Fibroblast of lung (primary cell): ENCODE data around the gene OR52M1. TPM values are rescaled to one million over a fixed set of nuclear protein-coding genes. Genes with fewer than 3 reads are reported as not detected.

Source experiments
- DNase-seq, 2 donors: peaks; one replicate each; pipeline versions ENCODE4 v3.0.0 to v3.0.0-alpha.2; 2010; ENCODE audit warnings: low read depth in 2 of 2
- H2AFZ ChIP-seq: 2 replicates; pipeline ENCODE4 v1.5.1; 2012; ENCODE audit warnings: low read length, control low read depth, inconsistent platforms
- H3K27ac ChIP-seq: 2 replicates; pipeline ENCODE4 v1.5.1; 2011; ENCODE audit warnings: low read length, control low read depth; ENCODE audit not compliant: insufficient read depth
- H3K27me3 ChIP-seq: 2 replicates; pipeline ENCODE4 v1.5.1; 2011; ENCODE audit warnings: mild to moderate bottlenecking, low read length; ENCODE audit not compliant: control insufficient read depth, insufficient read depth
- H3K36me3 ChIP-seq: 2 replicates; pipeline ENCODE4 v1.5.1; 2011; ENCODE audit warnings: low read length; ENCODE audit not compliant: control insufficient read depth, insufficient read depth
- H3K4me1 ChIP-seq: 2 replicates; pipeline ENCODE4 v1.5.1; 2011; ENCODE audit warnings: low read length; ENCODE audit not compliant: control insufficient read depth, insufficient read depth; ENCODE audit errors: extremely low read depth
- H3K4me2 ChIP-seq: 2 replicates; pipeline ENCODE4 v1.5.1; 2011; ENCODE audit warnings: low read length, control low read depth; ENCODE audit not compliant: insufficient read depth; ENCODE audit errors: extremely low read depth
- H3K4me3 ChIP-seq, 4 experiments: fragments of 200-600 bp in 1 of 4; sonication (generic) in 1 of 4; replicated peaks in 1 of 4; 2 replicates each; pipeline ENCODE4 v1.5.1; 2011 to 2016; ENCODE audit warnings: low read length in 4 of 4, low read depth in 3 of 4, mild to moderate bottlenecking in 3 of 4, control low read depth in 2 of 4, inconsistent platforms in 1 of 4, mixed read lengths in 1 of 4; ENCODE audit not compliant: insufficient read depth in 1 of 4; ENCODE audit errors: control extremely low read depth in 1 of 4
- H3K79me2 ChIP-seq: 2 replicates; pipeline ENCODE4 v1.5.1; 2012; ENCODE audit warnings: mild to moderate bottlenecking, low read length, inconsistent platforms; ENCODE audit not compliant: control insufficient read depth, insufficient read depth
- H3K9ac ChIP-seq: 2 replicates; pipeline ENCODE4 v1.5.1; 2011; ENCODE audit warnings: mild to moderate bottlenecking, low read length, control low read depth; ENCODE audit not compliant: insufficient read depth
- H3K9me3 ChIP-seq: 2 replicates; pipeline ENCODE4 v1.5.1; 2012; ENCODE audit warnings: low read depth, low read length; ENCODE audit not compliant: control insufficient read depth, insufficient read depth
- H4K20me1 ChIP-seq: 2 replicates; pipeline ENCODE4 v1.5.1; 2011; ENCODE audit warnings: low read length; ENCODE audit not compliant: control insufficient read depth, insufficient read depth; ENCODE audit errors: extremely low read depth
- CTCF ChIP-seq, 2 donors: IDR thresholded peaks in 1 of 2; conservative IDR thresholded peaks in 1 of 2; 1 replicate in 1 of 2; 2 replicates in 1 of 2; pipeline ENCODE4 v1.5.1; 2011 to 2012; ENCODE audit warnings: low read length in 2 of 2, control low read depth in 1 of 2, inconsistent platforms in 1 of 2, low read depth in 1 of 2, mild to moderate bottlenecking in 1 of 2
- EZH2 ChIP-seq: IDR thresholded peaks from 2 replicates; pipeline ENCODE4 v1.5.1; 2012; ENCODE audit warnings: low read length, control low read depth, mild to moderate bottlenecking; ENCODE audit errors: missing control alignments
- polyA plus RNA-seq, 2 donors: library from polyadenylated mRNA; depleted of rRNA in 1 of 2; stranded (reverse) in 1 of 2; unstranded in 1 of 2; fragments of >200 nt; gene quantifications; 2 replicates each; pipeline ENCODE4 v1.2.1, GENCODE V29; 2011 to 2012; ENCODE audit warnings: missing spikeins in 1 of 2
- total RNA-seq: library from RNA; depleted of rRNA; stranded (reverse); fragments of >200 nt; gene quantifications from 2 replicates; pipeline ENCODE4 v1.2.1, GENCODE V29; 2014

OR52M1 gene
- total and polyA plus RNA-seq, 2 donors (not counting 1 experiment from before 2014, with no cell fraction given) = not detected

GRCh38 chr11:4569075-4569474 lies 24.1 kb downstream of the OR52M1 start:
- Histone ChIP-seq H3K9ac (no peak overlapping the region), H2AFZ (no peak overlapping the region), H3K36me3 (no peaks in the 10 kb centered on the region), H3K4me2 (no peak overlapping the region), H3K79me2 (no peaks in the 10 kb centered on the region), H3K27me3 (no peaks in the 10 kb centered on the region), H3K4me1 (no peaks in the 10 kb centered on the region), H3K4me3 (no peak overlapping the region), H3K9me3 (no peaks in the 10 kb centered on the region), H4K20me1 (no peaks in the 10 kb centered on the region), H3K27ac (no peak overlapping the region)
- no peak for DNase-seq
- TF ChIP-seq EZH2 (no peak), CTCF (conservative IDR thresholded peaks at IDR 0.05 in 1 of 2, IDR thresholded peaks at IDR 0.05 in 1 of 2; ENCODE audit: low read depth in 1 of 2, low read length in 2 of 2) (no peak)

- no peaks in the 10 kb centered on the region for H3K27me3 ChIP-seq
- no peak overlapping the region for H3K9ac ChIP-seq
- H3K79me2 ChIP-seq = no peaks in the 10 kb centered on the region
- H3K9me3 ChIP-seq = no peaks in the 10 kb centered on the region
- no peak for DNase-seq
- no peak overlapping the region for H3K4me2 ChIP-seq
- H4K20me1 ChIP-seq = no peaks in the 10 kb centered on the region
- H3K4me1 ChIP-seq = no peaks in the 10 kb centered on the region
- no peak for TF ChIP-seq EZH2
- TF ChIP-seq CTCF (conservative IDR thresholded peaks at IDR 0.05 in 1 of 2, IDR thresholded peaks at IDR 0.05 in 1 of 2; ENCODE audit: low read depth in 1 of 2, low read length in 2 of 2) = no peak
- H3K4me3 ChIP-seq = no peak overlapping the region
- H2AFZ ChIP-seq = no peak overlapping the region
- H3K36me3 ChIP-seq = no peaks in the 10 kb centered on the region
- H3K27ac ChIP-seq = no peak overlapping the region
These were observed 31.9 kb downstream of the OR52M1 start for GRCh38 chr11:4576880-4577279.

GRCh38 chr11:4577761-4578160 lies 32.8 kb downstream of the OR52M1 start:
- Histone ChIP-seq H4K20me1 (no peaks in the 10 kb centered on the region), H3K4me2 (no peak overlapping the region), H3K9me3 (no peaks in the 10 kb centered on the region), H3K36me3 (no peaks in the 10 kb centered on the region), H3K4me1 (no peaks in the 10 kb centered on the region), H3K4me3 (no peak overlapping the region), H3K9ac (no peak overlapping the region), H2AFZ (no peak overlapping the region), H3K79me2 (no peaks in the 10 kb centered on the region), H3K27ac (no peak overlapping the region), H3K27me3 (no peaks in the 10 kb centered on the region)
- TF ChIP-seq CTCF (conservative IDR thresholded peaks at IDR 0.05 in 1 of 2, IDR thresholded peaks at IDR 0.05 in 1 of 2; ENCODE audit: low read depth in 1 of 2, low read length in 2 of 2) = no peak
- no peak for TF ChIP-seq EZH2
- no peak for DNase-seq
